ENCODE data around the gene AMPD2. TPM values are rescaled to one million over a fixed set of nuclear protein-coding genes. Genes with fewer than 3 reads are reported as not detected.

Gene AMPD2
- total RNA-seq, 2 experiments from 2014 or later: 170 to 191 TPM

- H3K27ac ChIP-seq (ENCODE audit: low read depth in 1 of 2, low read length in 2 of 2): no peak overlapping the region
- Mint-ChIP-seq H3K27ac (no peak overlapping the region), H3K27me3 (no peaks in the 10 kb centered on the region), H3K9me3 (no peaks in the 10 kb centered on the region), H3K4me3 (no peak overlapping the region), H3K36me3 (ENCODE audit: low read depth) (peaks cover 61% of the 10 kb centered on the region), H3K4me1 (ENCODE audit: low read depth) (peaks cover 23% of the 10 kb centered on the region)
- no peak overlapping the region for H3K4me3 ChIP-seq (ENCODE audit: low read length)
- H3K27me3 ChIP-seq (ENCODE audit: control insufficient read depth in 1 of 2, insufficient read depth in 2 of 2, low read length in 2 of 2): no peaks in the 10 kb centered on the region
- intact Hi-C loops (cut with DNase I, micrococcal nuclease): loop anchor here in 1 of 2 experiments (10.0 kb wide), 1 partner anchor 414 kb away; the partner anchor contains the start of gene SARS1
- CTCF ChIA-PET: interaction anchor here (2.1 kb wide), 1 partner anchor 82 kb away, joined by 10 read pairs; no protein-coding TSS in a partner anchor
- POLR2A ChIA-PET: interaction anchor here (1.1 to 2.1 kb wide), 2 partner anchors 11 to 82 kb away, joined by 3 to 7 read pairs; no protein-coding TSS in a partner anchor
- peaks cover 66% of the 10 kb centered on the region for H3K36me3 ChIP-seq (ENCODE audit: insufficient read depth, low read length)
- H3K4me1 ChIP-seq (ENCODE audit: insufficient read depth, low read length): peaks cover 15% of the 10 kb centered on the region
- DNase-seq: no peak
- TF ChIP-seq, protein P1, sequence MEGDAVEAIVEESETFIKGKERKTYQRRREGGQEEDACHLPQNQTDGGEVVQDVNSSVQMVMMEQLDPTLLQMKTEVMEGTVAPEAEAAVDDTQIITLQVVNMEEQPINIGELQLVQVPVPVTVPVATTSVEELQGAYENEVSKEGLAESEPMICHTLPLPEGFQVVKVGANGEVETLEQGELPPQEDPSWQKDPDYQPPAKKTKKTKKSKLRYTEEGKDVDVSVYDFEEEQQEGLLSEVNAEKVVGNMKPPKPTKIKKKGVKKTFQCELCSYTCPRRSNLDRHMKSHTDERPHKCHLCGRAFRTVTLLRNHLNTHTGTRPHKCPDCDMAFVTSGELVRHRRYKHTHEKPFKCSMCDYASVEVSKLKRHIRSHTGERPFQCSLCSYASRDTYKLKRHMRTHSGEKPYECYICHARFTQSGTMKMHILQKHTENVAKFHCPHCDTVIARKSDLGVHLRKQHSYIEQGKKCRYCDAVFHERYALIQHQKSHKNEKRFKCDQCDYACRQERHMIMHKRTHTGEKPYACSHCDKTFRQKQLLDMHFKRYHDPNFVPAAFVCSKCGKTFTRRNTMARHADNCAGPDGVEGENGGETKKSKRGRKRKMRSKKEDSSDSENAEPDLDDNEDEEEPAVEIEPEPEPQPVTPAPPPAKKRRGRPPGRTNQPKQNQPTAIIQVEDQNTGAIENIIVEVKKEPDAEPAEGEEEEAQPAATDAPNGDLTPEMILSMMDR (IDR thresholded peaks at IDR 0.05): no peak
- no peak for ATAC-seq (ENCODE audit: poor library complexity)
- no peaks in the 10 kb centered on the region for H3K9me3 ChIP-seq (ENCODE audit: control insufficient read depth in 1 of 2, insufficient read depth in 1 of 2, low read length in 2 of 2)
Observed at GRCh38 chr1:109628540-109629321, 9.1 kb downstream of the AMPD2 start.

GRCh38 chr1:109629372-109630030 is 9.9 kb downstream of the AMPD2 start:
- Histone ChIP-seq H3K9me3 (ENCODE audit: control insufficient read depth in 1 of 2, insufficient read depth in 1 of 2, low read length in 2 of 2) (no peaks in the 10 kb centered on the region), H3K27me3 (ENCODE audit: control insufficient read depth in 1 of 2, insufficient read depth in 2 of 2, low read length in 2 of 2) (no peaks in the 10 kb centered on the region), H3K36me3 (ENCODE audit: insufficient read depth, low read length) (peaks cover 66% of the 10 kb centered on the region), H3K4me3 (ENCODE audit: low read length) (no peak overlapping the region), H3K27ac (ENCODE audit: low read depth in 1 of 2, low read length in 2 of 2) (no peak overlapping the region), H3K4me1 (ENCODE audit: insufficient read depth, low read length) (peaks cover 10% of the 10 kb centered on the region)
- Mint-ChIP-seq H3K9me3 (no peaks in the 10 kb centered on the region), H3K27me3 (no peaks in the 10 kb centered on the region), H3K36me3 (ENCODE audit: low read depth) (peaks cover 61% of the 10 kb centered on the region), H3K27ac (no peak overlapping the region), H3K4me1 (ENCODE audit: low read depth) (peaks cover 19% of the 10 kb centered on the region), H3K4me3 (no peak overlapping the region)
- POLR2A ChIA-PET: interaction anchor here (1.1 to 2.1 kb wide), 4 partner anchors 10 to 83 kb away, joined by 3 to 7 read pairs (median 6); partner anchors contain the start of gene GNAI3
- ATAC-seq (ENCODE audit: poor library complexity) (no peak), DNase-seq (peak in 1 of 14 experiments; percentile 8)
- CTCF ChIA-PET: interaction anchor here (0.6 to 2.1 kb wide), 4 partner anchors 11 to 83 kb away, joined by 4 to 14 read pairs (median 7); partner anchors contain the start of gene GNAI3
- TF ChIP-seq, protein P1 (IDR thresholded peaks at IDR 0.05): no peak
- intact Hi-C loops (cut with DNase I, micrococcal nuclease): loop anchor here (1.0 to 10.0 kb wide), 4 partner anchors 37 to 415 kb away; partner anchors contain the start of gene SARS1 (in 1 of the 2)

GRCh38 chr1:109630081-109630897 is 10.7 kb downstream of the AMPD2 start:
- ChIA-PET POLR2A (interaction anchor here (0.5 to 2.1 kb wide), 4 partner anchors 10 to 669 kb away, joined by 3 to 7 read pairs (median 6); partner anchors contain the start of gene GNAI3), CTCF (interaction anchor here (0.6 to 1.4 kb wide), 5 partner anchors 10 to 84 kb away, joined by 3 to 14 read pairs (median 4); partner anchors contain the start of gene GNAI3)
- Mint-ChIP-seq H3K9me3 (no peaks in the 10 kb centered on the region), H3K27ac (no peak overlapping the region), H3K27me3 (no peaks in the 10 kb centered on the region), H3K4me1 (ENCODE audit: low read depth) (peaks cover 21% of the 10 kb centered on the region), H3K4me3 (no peak overlapping the region), H3K36me3 (ENCODE audit: low read depth) (peaks cover 61% of the 10 kb centered on the region)
- peak in 11 of 14 experiments; percentile 26 to 69 (median 35) for DNase-seq
- Histone ChIP-seq H3K27me3 (ENCODE audit: control insufficient read depth in 1 of 2, insufficient read depth in 2 of 2, low read length in 2 of 2) (no peaks in the 10 kb centered on the region), H3K27ac (ENCODE audit: low read depth in 1 of 2, low read length in 2 of 2) (no peak overlapping the region), H3K4me1 (ENCODE audit: insufficient read depth, low read length) (peaks cover 9% of the 10 kb centered on the region), H3K9me3 (ENCODE audit: control insufficient read depth in 1 of 2, insufficient read depth in 1 of 2, low read length in 2 of 2) (no peaks in the 10 kb centered on the region), H3K36me3 (ENCODE audit: insufficient read depth, low read length) (peaks cover 63% of the 10 kb centered on the region), H3K4me3 (ENCODE audit: low read length) (no peak overlapping the region)
- intact Hi-C loops (cut with DNase I, micrococcal nuclease): loop anchor here (1.0 to 5.0 kb wide), 3 partner anchors 38 to 85 kb away; no protein-coding TSS in a partner anchor
- no peak for ATAC-seq (ENCODE audit: poor library complexity)
- TF ChIP-seq, protein P1 (IDR thresholded peaks at IDR 0.05): peak; percentile 24
